ENCODE results near the gene CHRNA5.

DNA sequence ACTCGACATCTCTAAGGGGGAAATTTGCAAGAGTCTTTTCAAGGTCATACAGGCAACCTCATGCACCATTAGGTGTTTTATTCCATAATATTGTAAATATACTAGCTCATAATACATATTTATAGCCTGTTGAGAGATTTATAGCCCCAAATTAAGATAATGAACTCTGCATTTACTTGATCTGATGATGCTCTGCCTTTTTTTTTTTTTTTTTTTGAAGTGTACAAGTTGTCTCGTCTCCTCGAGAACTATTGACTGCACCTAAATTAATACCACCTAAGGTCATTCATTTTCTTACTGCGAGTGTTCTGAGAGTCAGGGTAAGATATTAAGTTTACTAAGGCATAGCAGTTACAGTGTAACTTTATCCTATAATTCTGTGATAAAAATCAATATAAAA is 6.1 kb downstream of the CHRNA5 start:
- no peak for TF ChIP-seq GATA2 (IDR thresholded peaks at IDR 0.05; ENCODE audit: low read depth, low read length)
- no peak for TF ChIP-seq GATA3 (IDR thresholded peaks at IDR 0.05; ENCODE audit: low read depth, low read length)
